Measurements from ENCODE around the gene RASSF5. TPM values are rescaled to one million over a fixed set of nuclear protein-coding genes. Genes with fewer than 3 reads are reported as not detected.

The RASSF5 gene
- total RNA-seq, 4 donors from 2014 or later = 7.4 to 35.5 (median 10.0) TPM

- no peaks in the 10 kb centered on the region for H3K9me3 ChIP-seq
- no peak for TF ChIP-seq POLR2A (IDR thresholded peaks at IDR 0.05)
- no peak for TF ChIP-seq CTCF (IDR thresholded peaks at IDR 0.05)
- H3K4me1 ChIP-seq = peaks cover 0 to 49% (median 23%) of the 10 kb centered on the region in 4 donors
- peak overlapping the region; percentile 64 to 90 (median 82) for H3K4me3 ChIP-seq
- H3K36me3 ChIP-seq = no peaks in the 10 kb centered on the region
- H3K27me3 ChIP-seq = no peaks in the 10 kb centered on the region
- peak overlapping the region; percentile 79 to 99 (median 86) for H3K27ac ChIP-seq
- peak in 2 of 3 donors; percentile 59 to 63 for DNase-seq
Measured at GRCh38 chr1:206557636-206558473, 50.5 kb downstream of the RASSF5 start.

DNA sequence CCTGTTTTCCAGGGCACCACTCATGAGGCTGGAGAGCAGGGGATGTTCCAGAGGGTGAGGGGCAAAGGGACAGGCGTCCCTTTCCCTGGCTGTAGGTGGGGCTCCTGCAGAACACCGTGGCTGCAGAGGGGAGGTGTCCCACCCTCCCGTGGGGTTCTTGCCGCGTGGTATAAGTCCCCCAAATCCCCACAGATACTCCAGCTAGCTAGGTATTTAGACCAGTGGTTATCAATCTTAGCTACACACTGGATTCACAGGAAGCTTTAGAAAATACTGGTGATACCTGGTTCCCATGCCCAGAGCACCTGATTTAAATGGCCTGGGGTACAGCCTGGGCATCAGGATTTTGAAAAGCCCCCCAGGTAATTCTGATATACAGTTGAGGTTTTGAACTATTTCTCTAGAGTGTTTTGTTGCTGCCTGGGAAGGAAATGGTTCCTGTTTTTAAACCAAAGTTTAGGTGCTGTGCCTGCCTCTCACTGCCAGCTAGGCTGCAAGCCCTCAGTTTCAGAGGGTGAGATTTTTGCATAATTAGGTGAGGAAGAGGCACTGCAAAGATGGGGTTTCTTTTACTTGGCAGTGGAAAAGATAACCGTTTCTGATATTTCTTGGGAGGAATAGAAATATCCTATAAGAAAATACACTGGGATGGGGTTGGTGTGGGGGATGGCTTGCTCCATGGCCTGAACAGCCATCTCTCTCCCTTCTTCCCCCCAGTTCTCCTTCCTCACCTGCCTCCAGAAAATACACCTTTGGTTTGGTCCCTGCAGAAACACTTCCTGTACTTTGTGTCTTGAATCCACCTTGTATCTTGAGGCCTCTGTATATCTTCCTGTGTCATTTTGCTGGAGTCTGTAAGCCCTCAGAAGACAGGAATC, 51.7 kb downstream of the RASSF5 start:
- H3K4me3 ChIP-seq = peak overlapping the region; percentile 64 to 90 (median 82)
- H3K4me1 ChIP-seq = peaks cover 0 to 55% (median 27%) of the 10 kb centered on the region in 4 donors
- TF ChIP-seq CTCF (IDR thresholded peaks at IDR 0.05) (no peak), POLR2A (IDR thresholded peaks at IDR 0.05) (no peak)
- peak overlapping the region; percentile 79 to 99 (median 86) for H3K27ac ChIP-seq
- no peaks in the 10 kb centered on the region for H3K9me3 ChIP-seq
- H3K27me3 ChIP-seq = no peaks in the 10 kb centered on the region
- peak in 1 of 3 donors; percentile 43 for DNase-seq
- H3K36me3 ChIP-seq = no peaks in the 10 kb centered on the region

DNA sequence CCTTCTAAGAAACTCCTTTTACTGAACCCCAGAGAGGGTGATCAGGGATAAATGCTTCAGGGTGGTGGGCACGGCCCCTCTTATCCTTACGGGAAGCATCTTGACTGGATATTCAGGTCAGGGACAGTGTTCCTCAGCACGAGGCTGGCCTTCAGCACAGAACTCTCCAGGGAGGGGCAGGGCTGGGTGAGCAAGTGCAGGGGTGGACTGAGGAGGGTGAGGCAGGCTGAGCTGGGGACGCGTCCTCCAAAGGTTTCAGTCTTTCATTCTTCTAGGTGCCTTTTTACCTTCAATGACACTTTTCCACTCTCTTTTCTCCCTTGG, 52.3 kb downstream of the RASSF5 start:
- peak overlapping the region; percentile 32 to 90 (median 82) for H3K4me3 ChIP-seq
- DNase-seq = no peak
- peaks cover 0 to 60% (median 32%) of the 10 kb centered on the region in 4 donors for H3K4me1 ChIP-seq
- H3K27ac ChIP-seq = peak overlapping the region; percentile 24 to 99 (median 84)
- H3K36me3 ChIP-seq = no peaks in the 10 kb centered on the region
- H3K9me3 ChIP-seq = no peaks in the 10 kb centered on the region
- TF ChIP-seq CTCF (IDR thresholded peaks at IDR 0.05) (no peak), POLR2A (IDR thresholded peaks at IDR 0.05) (no peak)
- no peaks in the 10 kb centered on the region for H3K27me3 ChIP-seq

- Histone ChIP-seq H3K27me3 (no peaks in the 10 kb centered on the region), H3K27ac (peak overlapping the region; percentile 24 to 99 (median 84)), H3K4me3 (peak overlapping the region; percentile 32 to 90 (median 82)), H3K9me3 (no peaks in the 10 kb centered on the region), H3K4me1 (peaks cover 0 to 61% (median 28%) of the 10 kb centered on the region in 4 donors), H3K36me3 (no peaks in the 10 kb centered on the region)
- DNase-seq = no peak
- TF ChIP-seq CTCF (IDR thresholded peaks at IDR 0.05) (no peak), POLR2A (IDR thresholded peaks at IDR 0.05) (no peak)
Measured at GRCh38 chr1:206560007-206560716, 52.8 kb downstream of the RASSF5 start.

Data from Peyer's patch (tissue), 4 donors.